ENCODE data around the gene FYB2.

FYB2 gene

GRCh38 chr1:56788102-56788501, 31.1 kb downstream of the FYB2 start:
- H3K27me3 ChIP-seq (replicated peaks; ENCODE audit: insufficient read depth, low read length): no peaks in the 10 kb centered on the region
- H3K9me2 ChIP-seq (replicated peaks; ENCODE audit: insufficient read depth, low read length): no peaks in the 10 kb centered on the region
- DNase-seq: no peak
- TF ChIP-seq CTCF (IDR thresholded peaks at IDR 0.05; ENCODE audit: low read length) (no peak), EZH2phosphoT487 (IDR thresholded peaks at IDR 0.05; ENCODE audit: low read length) (no peak), EZH2 (optimal IDR thresholded peaks at IDR 0.05; ENCODE audit: low read depth, low read length) (no peak)
- no peak overlapping the region for H2AFZ ChIP-seq (ENCODE audit: low read length)
- no peak overlapping the region for H3K4me2 ChIP-seq (ENCODE audit: low read depth, low read length)
- no peaks in the 10 kb centered on the region for H3K4me1 ChIP-seq (ENCODE audit: low read length)
- H3F3A ChIP-seq (ENCODE audit: insufficient read depth, low read length): no peaks in the 10 kb centered on the region
- no peak overlapping the region for H3K9ac ChIP-seq (ENCODE audit: low read length)
- H3K27ac ChIP-seq (ENCODE audit: low read length): no peak overlapping the region
- no peaks in the 10 kb centered on the region for H3K79me2 ChIP-seq (ENCODE audit: low read length)
- no peak overlapping the region for H3K4me3 ChIP-seq (ENCODE audit: low read length)
- H3K36me3 ChIP-seq (replicated peaks; ENCODE audit: insufficient read depth, low read length): no peaks in the 10 kb centered on the region
- no peaks in the 10 kb centered on the region for H3K9me3 ChIP-seq (replicated peaks; ENCODE audit: insufficient read depth, low read length)
- no peaks in the 10 kb centered on the region for H4K20me1 ChIP-seq (ENCODE audit: insufficient read depth, low read length)

- no peak overlapping the region for H3K27ac ChIP-seq (ENCODE audit: low read length)
- H3K9me2 ChIP-seq (replicated peaks; ENCODE audit: insufficient read depth, low read length): no peaks in the 10 kb centered on the region
- H2AFZ ChIP-seq (ENCODE audit: low read length): no peak overlapping the region
- H3F3A ChIP-seq (ENCODE audit: insufficient read depth, low read length): no peaks in the 10 kb centered on the region
- no peak overlapping the region for H3K4me3 ChIP-seq (ENCODE audit: low read length)
- no peaks in the 10 kb centered on the region for H3K36me3 ChIP-seq (replicated peaks; ENCODE audit: insufficient read depth, low read length)
- no peak for TF ChIP-seq CTCF (IDR thresholded peaks at IDR 0.05; ENCODE audit: low read length)
- TF ChIP-seq EZH2phosphoT487 (IDR thresholded peaks at IDR 0.05; ENCODE audit: low read length): no peak
- TF ChIP-seq EZH2 (optimal IDR thresholded peaks at IDR 0.05; ENCODE audit: low read depth, low read length): no peak
- no peaks in the 10 kb centered on the region for H3K27me3 ChIP-seq (replicated peaks; ENCODE audit: insufficient read depth, low read length)
- H3K4me2 ChIP-seq (ENCODE audit: low read depth, low read length): no peak overlapping the region
- H3K9ac ChIP-seq (ENCODE audit: low read length): no peak overlapping the region
- no peaks in the 10 kb centered on the region for H3K9me3 ChIP-seq (replicated peaks; ENCODE audit: insufficient read depth, low read length)
- H3K79me2 ChIP-seq (ENCODE audit: low read length): no peaks in the 10 kb centered on the region
- DNase-seq: no peak
- H4K20me1 ChIP-seq (ENCODE audit: insufficient read depth, low read length): no peaks in the 10 kb centered on the region
- H3K4me1 ChIP-seq (ENCODE audit: low read length): no peaks in the 10 kb centered on the region
These were observed 31.9 kb downstream of the FYB2 start for GRCh38 chr1:56787330-56787729.

DNA sequence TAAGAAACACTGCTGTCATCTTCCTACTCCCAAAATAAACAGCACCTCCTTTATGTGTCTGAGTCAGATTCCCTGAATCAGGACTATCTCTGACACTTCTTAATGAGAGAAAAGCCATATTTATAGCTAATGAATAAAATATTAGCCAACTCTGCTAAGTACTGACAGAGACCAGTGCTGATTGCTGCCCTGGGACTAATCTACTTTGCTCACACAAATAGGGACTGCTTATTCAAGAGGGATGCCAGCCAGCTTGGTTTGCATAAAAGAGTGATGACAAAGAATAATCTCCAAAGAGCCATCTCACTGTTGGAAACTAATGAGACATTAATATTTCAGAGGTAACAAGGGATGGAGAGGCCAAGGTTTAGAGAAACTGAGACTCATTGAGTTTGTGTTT, 36.4 kb downstream of the FYB2 start:
- Histone ChIP-seq H3K79me2 (ENCODE audit: low read length) (no peaks in the 10 kb centered on the region), H3K4me2 (ENCODE audit: low read depth, low read length) (no peak overlapping the region), H3K27me3 (replicated peaks; ENCODE audit: insufficient read depth, low read length) (no peaks in the 10 kb centered on the region), H3K9ac (ENCODE audit: low read length) (no peak overlapping the region), H3K4me3 (ENCODE audit: low read length) (no peak overlapping the region), H3K4me1 (ENCODE audit: low read length) (no peaks in the 10 kb centered on the region), H4K20me1 (ENCODE audit: insufficient read depth, low read length) (no peaks in the 10 kb centered on the region), H2AFZ (ENCODE audit: low read length) (no peak overlapping the region), H3K9me3 (replicated peaks; ENCODE audit: insufficient read depth, low read length) (no peaks in the 10 kb centered on the region), H3F3A (ENCODE audit: insufficient read depth, low read length) (no peaks in the 10 kb centered on the region), H3K36me3 (replicated peaks; ENCODE audit: insufficient read depth, low read length) (no peaks in the 10 kb centered on the region), H3K27ac (ENCODE audit: low read length) (no peak overlapping the region), H3K9me2 (replicated peaks; ENCODE audit: insufficient read depth, low read length) (no peaks in the 10 kb centered on the region)
- no peak for DNase-seq
- TF ChIP-seq EZH2 (optimal IDR thresholded peaks at IDR 0.05; ENCODE audit: low read depth, low read length) (no peak), CTCF (IDR thresholded peaks at IDR 0.05; ENCODE audit: low read length) (no peak), EZH2phosphoT487 (IDR thresholded peaks at IDR 0.05; ENCODE audit: low read length) (no peak)

All from MM.1S (cell line).